PC-9 (cell line): ENCODE results near the gene NBPF11. TPM values are rescaled to one million over a fixed set of nuclear protein-coding genes. Genes with fewer than 3 reads are reported as not detected.

Experiments
- BruUV-seq: library from RNA; stranded (reverse); fragments of 400-500 nt; replicated peaks from 2 replicates; lab custom pipeline; 2021; lab: Mats Ljungman, UMichigan
- CTCF ChIA-PET: fragments of 300-600 bp; sonication (Branson Sonifier 250); formaldehyde crosslinking; loops from one replicate; lab custom pipeline; 2022; ENCODE audit warnings: antibody characterized with exemption; lab: Charles Lee
- POLR2A ChIA-PET: fragments of 300-600 bp; sonication (Branson Sonifier 250); formaldehyde crosslinking; loops from one replicate; lab custom pipeline; 2022; ENCODE audit warnings: antibody characterized with exemption; ENCODE audit not compliant: unreplicated experiment; lab: Charles Lee
- DNase-seq, 2 experiments: peaks; one replicate each; pipeline versions ENCODE4 v3.0.0 to v3.0.0-alpha.2; 2015 to 2022; ENCODE audit warnings: mixed read lengths in 1 of 2
- H2AFZ ChIP-seq: fragments of 200-600 bp; sonication (generic); 2 replicates; pipeline ENCODE4 v1.8.1; 2017; ENCODE audit warnings: antibody characterized with exemption
- H3F3A ChIP-seq: fragments of 200-600 bp; sonication (generic); 2 replicates; pipeline ENCODE4 v1.8.1; 2017; ENCODE audit warnings: antibody characterized with exemption, mild to moderate bottlenecking, low read depth; ENCODE audit not compliant: insufficient read depth
- H3K27ac ChIP-seq: fragments of 200-600 bp; sonication (generic); 2 replicates; pipeline ENCODE4 v1.6.1; 2016; ENCODE audit warnings: mixed run types
- H3K27me3 ChIP-seq: fragments of 200-600 bp; sonication (generic); 2 replicates; pipeline ENCODE4 v1.6.1; 2016; ENCODE audit warnings: low read depth, mixed run types; ENCODE audit not compliant: insufficient read depth
- H3K36me3 ChIP-seq: fragments of 200-600 bp; sonication (generic); 2 replicates; pipeline ENCODE4 v1.6.1; 2016; ENCODE audit warnings: low read depth, mixed run types
- H3K4me1 ChIP-seq: fragments of 200-600 bp; sonication (generic); replicated peaks from 2 replicates; pipeline ENCODE4 v1.6.1; 2016; ENCODE audit warnings: mixed run types; ENCODE audit not compliant: insufficient read depth
- H3K4me2 ChIP-seq: fragments of 200-600 bp; sonication (generic); 2 replicates; pipeline ENCODE4 v1.6.1; 2017; ENCODE audit warnings: mixed run types
- H3K4me3 ChIP-seq: fragments of 200-600 bp; sonication (generic); 2 replicates; pipeline ENCODE4 v1.6.1; 2016; ENCODE audit warnings: mixed run types
- H3K79me2 ChIP-seq: fragments of 200-600 bp; sonication (generic); 2 replicates; pipeline ENCODE4 v1.6.1; 2017; ENCODE audit warnings: low read depth, mixed run types
- H3K9me2 ChIP-seq: fragments of 200-600 bp; sonication (generic); 2 replicates; pipeline ENCODE4 v1.8.1; 2017; ENCODE audit warnings: mild to moderate bottlenecking; ENCODE audit not compliant: insufficient read depth
- H3K9me3 ChIP-seq: fragments of 200-600 bp; sonication (generic); 2 replicates; pipeline ENCODE4 v1.8.1; 2016; ENCODE audit warnings: low read depth; ENCODE audit not compliant: insufficient read depth
- H4K20me1 ChIP-seq: fragments of 200-600 bp; sonication (generic); 2 replicates; pipeline ENCODE4 v1.8.1; 2017; ENCODE audit not compliant: insufficient read depth
- CTCF ChIP-seq: fragments of 200-600 bp; sonication (generic); conservative IDR thresholded peaks from 2 replicates; pipeline ENCODE4 v1.6.1; 2017; ENCODE audit warnings: mixed run types, antibody characterized with exemption, mild to moderate bottlenecking, moderate library complexity
- EZH2 ChIP-seq: fragments of 200-600 bp; sonication (generic); IDR thresholded peaks from 2 replicates; pipeline ENCODE4 v1.8.0; 2017; ENCODE audit warnings: antibody characterized with exemption, low read depth
- intact Hi-C: fragments of 100-400 bp; cut with micrococcal nuclease; formaldehyde crosslinking; loops from one replicate; pipeline ENCODE4 v1.10.0; 2022; ENCODE audit not compliant: unreplicated experiment
- total RNA-seq: library from RNA; stranded (reverse); gene quantifications from 2 replicates; pipeline ENCODE4 v1.2.3, GENCODE V29; 2021

The NBPF11 gene
- total RNA-seq, 1 experiment from 2014 or later, result 15.3 TPM

GRCh38 chr1:148161053-148161901, 9.2 kb upstream of the NBPF11 start:
- H3K36me3 ChIP-seq, result no peaks in the 10 kb centered on the region
- CTCF ChIA-PET, result no interaction called here
- no peak for DNase-seq
- no peaks in the 10 kb centered on the region for H3K79me2 ChIP-seq
- TF ChIP-seq CTCF (no peak), EZH2 (no peak)
- H3K9me3 ChIP-seq, result no peaks in the 10 kb centered on the region
- no peak overlapping the region for H3K4me3 ChIP-seq
- H3K27ac ChIP-seq, result no peak overlapping the region
- H2AFZ ChIP-seq, result no peak overlapping the region
- no peaks in the 10 kb centered on the region for H4K20me1 ChIP-seq
- POLR2A ChIA-PET, result no interaction called here
- peaks cover 10% of the 10 kb centered on the region for H3K4me1 ChIP-seq
- intact Hi-C loops, result no loop called here
- H3K4me2 ChIP-seq, result no peak overlapping the region
- H3K9me2 ChIP-seq, result 0 out of 2 replicates have a peak, but pooled peaks cover 4% of the 10 kb centered on the region
- H3F3A ChIP-seq, result peaks cover under 1% of the 10 kb centered on the region; the same call in 1 of the 2 replicates
- BruUV-seq, result no TSS peak
- 0 out of 2 replicates have a peak, but pooled peaks cover 3% of the 10 kb centered on the region for H3K27me3 ChIP-seq

GRCh38 chr1:148160343-148161052, 8.4 kb upstream of the NBPF11 start:
- POLR2A ChIA-PET, result no interaction called here
- CTCF ChIA-PET, result no interaction called here
- DNase-seq, result no peak
- H3K9me2 ChIP-seq, result 0 out of 2 replicates have a peak, but pooled peaks cover 4% of the 10 kb centered on the region
- no peaks in the 10 kb centered on the region for H3F3A ChIP-seq
- H3K9me3 ChIP-seq, result no peaks in the 10 kb centered on the region
- peaks cover 8% of the 10 kb centered on the region; the same call in 1 of the 2 replicates for H3K4me1 ChIP-seq
- no TSS peak for BruUV-seq
- no peak overlapping the region for H3K27ac ChIP-seq
- TF ChIP-seq EZH2 (no peak), CTCF (no peak)
- no peak overlapping the region for H2AFZ ChIP-seq
- H3K27me3 ChIP-seq, result 0 out of 2 replicates have a peak, but pooled peaks cover 3% of the 10 kb centered on the region
- H4K20me1 ChIP-seq, result no peaks in the 10 kb centered on the region
- H3K79me2 ChIP-seq, result no peaks in the 10 kb centered on the region
- H3K4me2 ChIP-seq, result no peak overlapping the region
- intact Hi-C loops, result no loop called here
- no peak overlapping the region for H3K4me3 ChIP-seq
- H3K36me3 ChIP-seq, result no peaks in the 10 kb centered on the region

GRCh38 chr1:148160048-148160342, 7.9 kb upstream of the NBPF11 start:
- H3K4me2 ChIP-seq, result no peak overlapping the region
- ChIA-PET CTCF (no interaction called here), POLR2A (no interaction called here)

More at GRCh38 chr1:148160048-148160342, 7.9 kb upstream of the NBPF11 start:
- Histone ChIP-seq H3K36me3 (no peaks in the 10 kb centered on the region), H2AFZ (no peak overlapping the region), H4K20me1 (no peaks in the 10 kb centered on the region), H3K27ac (no peak overlapping the region), H3K9me3 (no peaks in the 10 kb centered on the region), H3K4me3 (no peak overlapping the region), H3K27me3 (0 out of 2 replicates have a peak, but pooled peaks cover 3% of the 10 kb centered on the region), H3K79me2 (no peaks in the 10 kb centered on the region), H3K9me2 (0 out of 2 replicates have a peak, but pooled peaks cover 4% of the 10 kb centered on the region), H3K4me1 (peaks cover 8% of the 10 kb centered on the region; the same call in 1 of the 2 replicates), H3F3A (no peaks in the 10 kb centered on the region)
- intact Hi-C loops, result no loop called here
- no peak for DNase-seq
- no TSS peak for BruUV-seq
- TF ChIP-seq CTCF (no peak), EZH2 (no peak)
